Measurements from ENCODE around the gene PHLDB2. TPM values are rescaled to one million over a fixed set of nuclear protein-coding genes. Genes with fewer than 3 reads are reported as not detected.

PHLDB2 gene
- total RNA-seq, 1 donor from 2014 or later: 2.4 TPM

GRCh38 chr3:111921181-111921580 lies 62.1 kb downstream of the PHLDB2 start:
- intact Hi-C loops (cut with micrococcal nuclease): no loop called here

GRCh38 chr3:111923095-111923771 lies 64.2 kb downstream of the PHLDB2 start:
- intact Hi-C loops (cut with micrococcal nuclease): no loop called here

- intact Hi-C loops (cut with micrococcal nuclease): no loop called here
Measured at GRCh38 chr3:111923806-111924205, 64.7 kb downstream of the PHLDB2 start.

DNA sequence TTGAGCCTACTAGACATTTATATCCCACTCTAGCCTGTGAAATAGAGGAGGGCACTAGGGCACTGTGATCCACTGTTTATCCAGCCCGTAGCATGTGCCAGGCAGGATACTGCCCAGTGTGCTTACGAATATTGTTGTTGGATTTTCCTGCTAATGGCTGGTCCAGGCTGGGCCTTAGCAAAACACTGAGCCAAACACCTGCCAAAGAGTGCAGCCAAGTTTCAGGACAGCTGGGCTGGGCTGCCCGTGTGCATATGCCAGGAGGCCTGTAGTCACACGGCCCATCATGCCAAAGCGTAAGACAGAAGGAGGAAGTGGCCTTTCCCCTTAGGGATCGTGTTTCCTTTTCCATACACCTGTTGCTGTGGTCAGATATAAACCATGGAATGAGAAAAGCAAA lies 65.2 kb downstream of the PHLDB2 start:
- intact Hi-C loops (cut with micrococcal nuclease): no loop called here

GRCh38 chr3:111926266-111926676 lies 67.2 kb downstream of the PHLDB2 start:
- intact Hi-C loops (cut with micrococcal nuclease): no loop called here

GRCh38 chr3:111928613-111929012 lies 69.5 kb downstream of the PHLDB2 start:
- intact Hi-C loops (cut with micrococcal nuclease): no loop called here

DNA sequence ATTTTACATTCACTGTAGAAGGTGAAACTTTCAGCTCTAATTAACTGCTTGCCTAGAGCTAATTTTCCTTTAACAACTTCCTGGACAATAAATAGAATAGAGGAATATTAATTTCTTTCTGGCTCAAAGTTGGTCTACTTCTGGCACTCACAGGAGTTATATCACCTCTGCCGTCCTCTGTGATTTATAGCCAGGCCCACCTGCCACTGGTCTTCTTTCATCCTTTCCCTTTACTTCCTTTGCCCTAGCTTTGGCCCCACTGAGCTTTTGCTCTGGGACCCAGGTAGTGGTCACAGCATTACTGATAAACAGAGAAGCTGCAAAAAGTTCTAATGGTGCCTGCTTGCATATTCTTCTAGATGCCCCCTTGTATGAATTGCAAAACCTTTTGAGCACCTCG lies 70.4 kb downstream of the PHLDB2 start:
- intact Hi-C loops (cut with micrococcal nuclease): no loop called here

- intact Hi-C loops (cut with micrococcal nuclease): no loop called here
Measured at GRCh38 chr3:111932946-111933345, 73.9 kb downstream of the PHLDB2 start.

- intact Hi-C loops (cut with micrococcal nuclease): no loop called here
Measured at GRCh38 chr3:111936191-111936841, 77.3 kb downstream of the PHLDB2 start.

GRCh38 chr3:111936967-111937366 lies 77.9 kb downstream of the PHLDB2 start:
- intact Hi-C loops (cut with micrococcal nuclease): no loop called here

DNA sequence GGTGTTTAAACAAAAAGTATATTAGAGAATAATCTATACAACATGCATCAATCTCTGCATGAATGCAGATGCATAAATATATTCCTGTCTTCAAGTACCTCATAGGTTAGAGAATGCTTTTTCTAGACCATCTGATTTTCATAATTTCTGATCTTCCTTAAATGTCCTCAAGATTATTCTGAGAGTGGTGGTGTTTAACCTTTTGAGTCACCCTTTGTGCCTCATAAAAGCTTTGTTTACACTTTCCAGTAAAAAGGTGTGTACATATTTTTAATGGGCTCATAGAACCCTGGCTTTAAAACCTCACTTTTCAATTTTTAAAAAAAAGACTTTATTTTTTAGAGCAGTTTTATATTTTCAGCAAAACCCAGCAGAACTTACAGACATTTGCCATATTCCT lies 78.8 kb downstream of the PHLDB2 start:
- intact Hi-C loops (cut with micrococcal nuclease): no loop called here

- intact Hi-C loops (cut with micrococcal nuclease): no loop called here
Measured at GRCh38 chr3:111939873-111940272, 80.8 kb downstream of the PHLDB2 start.

GRCh38 chr3:111943533-111943932 lies 84.5 kb downstream of the PHLDB2 start:
- intact Hi-C loops (cut with micrococcal nuclease): no loop called here

DNA sequence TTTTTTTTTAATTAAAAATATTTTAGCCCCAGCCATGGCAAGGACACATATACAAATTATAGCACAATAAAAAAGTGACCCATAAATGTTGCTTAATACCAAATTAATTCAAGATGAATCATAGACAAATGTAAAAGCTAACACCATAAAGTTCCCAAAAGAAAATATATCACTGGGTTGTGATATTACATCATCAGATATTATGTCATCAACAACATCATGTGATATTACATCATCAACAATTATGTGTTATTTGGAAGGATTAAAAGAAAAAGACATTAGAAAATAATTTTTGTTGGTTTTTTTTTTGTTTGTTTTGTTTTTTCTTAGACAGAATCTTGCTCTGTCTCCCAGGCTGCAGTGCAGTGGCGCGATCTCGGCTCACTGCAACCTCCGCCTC lies 85.3 kb downstream of the PHLDB2 start:
- intact Hi-C loops (cut with micrococcal nuclease): no loop called here

GRCh38 chr3:111947231-111947630 lies 88.2 kb downstream of the PHLDB2 start:
- intact Hi-C loops (cut with micrococcal nuclease): no loop called here

GRCh38 chr3:111948786-111949185 lies 89.7 kb downstream of the PHLDB2 start:
- intact Hi-C loops (cut with micrococcal nuclease): no loop called here

DNA sequence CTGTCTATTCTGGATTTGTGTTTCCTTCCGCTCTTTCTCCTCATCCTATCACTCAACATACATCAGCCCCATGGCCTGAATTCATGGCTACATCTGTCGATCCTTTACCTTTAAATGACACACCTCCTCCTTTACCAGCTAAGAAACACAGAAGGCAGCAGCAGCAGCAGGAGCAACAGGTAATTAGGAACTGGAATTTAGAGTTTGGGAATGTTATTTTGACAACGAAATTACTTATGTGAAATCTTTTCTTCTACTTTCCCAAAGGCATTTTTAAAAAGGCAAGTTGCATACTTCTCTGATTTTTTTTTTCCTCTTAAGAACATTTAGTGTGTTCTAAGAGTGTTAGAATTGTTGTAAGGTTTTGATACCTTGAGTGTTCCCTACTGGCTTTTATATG lies 90.6 kb downstream of the PHLDB2 start:
- intact Hi-C loops (cut with micrococcal nuclease): no loop called here

DNA sequence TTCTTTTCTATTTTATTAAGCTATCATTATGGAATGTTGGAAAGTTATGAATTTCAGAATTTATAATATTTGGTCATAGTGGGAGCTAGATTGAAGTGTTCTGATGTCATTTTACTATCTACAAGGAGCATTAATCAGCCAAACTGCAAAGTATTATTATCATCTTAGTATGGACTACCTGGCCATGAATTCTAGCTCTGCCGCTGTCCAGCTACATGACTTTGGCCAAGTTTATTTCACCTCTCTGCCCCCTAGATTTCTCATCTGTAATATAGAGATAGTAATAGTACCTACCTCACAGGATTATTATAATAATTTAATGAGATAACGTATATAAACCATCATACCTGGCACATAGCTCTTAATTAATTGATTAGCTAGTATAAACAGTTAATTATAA lies 92.0 kb downstream of the PHLDB2 start:
- intact Hi-C loops (cut with micrococcal nuclease): no loop called here

GRCh38 chr3:111952086-111952485 lies 93.0 kb downstream of the PHLDB2 start:
- intact Hi-C loops (cut with micrococcal nuclease): no loop called here

DNA sequence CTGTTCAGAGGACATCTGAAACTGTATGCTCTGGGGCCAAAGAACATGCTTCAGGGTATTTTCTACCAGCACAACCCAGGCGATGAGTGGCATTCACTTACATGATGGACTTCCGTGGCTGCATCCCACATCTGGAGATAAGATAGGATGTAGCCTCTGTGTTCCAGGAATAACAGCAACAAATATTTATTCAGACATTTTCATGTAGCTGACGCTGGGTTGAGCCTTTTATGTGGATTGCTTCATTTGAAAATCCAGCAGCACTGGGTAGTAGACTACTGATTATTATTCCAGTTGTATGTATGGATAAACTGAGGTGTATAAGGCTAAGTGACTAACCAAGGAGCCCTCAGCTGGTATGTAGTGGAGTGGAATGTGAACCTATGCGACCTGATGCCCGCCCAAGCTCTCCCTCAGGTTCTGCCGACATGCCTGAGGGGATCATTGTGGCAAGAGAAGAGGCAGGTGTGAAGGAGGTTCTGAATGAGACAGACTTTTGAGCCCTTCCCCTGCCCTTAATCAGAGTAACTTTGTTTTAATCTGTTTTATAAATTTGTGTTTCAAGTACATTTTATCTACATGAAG lies 93.9 kb downstream of the PHLDB2 start:
- intact Hi-C loops (cut with micrococcal nuclease): no loop called here

DNA sequence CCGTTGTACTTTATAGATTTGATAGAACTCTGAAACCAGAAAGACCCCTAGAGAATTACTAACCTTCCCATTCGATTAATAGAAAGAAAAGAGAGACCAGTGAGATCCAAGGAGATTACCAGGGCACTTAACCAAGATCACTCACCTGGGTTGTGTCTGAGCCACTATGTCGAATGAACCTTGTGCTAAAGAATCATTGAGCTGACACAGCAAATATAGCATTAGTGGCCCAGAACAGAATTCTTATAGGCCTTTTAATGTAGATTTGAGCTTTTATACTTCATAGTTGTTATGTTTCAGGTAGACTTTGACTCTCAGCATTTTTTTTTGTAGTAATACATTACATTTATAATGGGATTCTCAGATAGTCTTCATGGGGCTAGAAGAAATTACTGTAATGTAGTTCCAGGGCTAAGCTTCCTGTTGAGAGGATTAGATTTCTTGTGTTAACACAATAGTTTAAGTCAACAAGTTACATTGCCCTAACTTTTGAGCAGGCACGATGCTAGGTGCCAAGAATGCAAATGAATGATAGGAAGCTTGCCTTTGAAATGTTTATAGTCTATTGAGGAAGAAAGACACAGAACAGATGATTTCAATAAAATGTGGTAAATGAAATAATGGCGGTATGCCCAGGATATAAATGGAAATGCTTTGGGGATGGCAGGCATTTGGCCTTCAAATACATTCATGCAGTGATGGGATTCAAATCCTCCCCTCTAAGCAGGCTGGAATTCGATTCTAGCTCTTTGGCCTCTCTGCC lies 95.3 kb downstream of the PHLDB2 start:
- intact Hi-C loops (cut with micrococcal nuclease): no loop called here

DNA sequence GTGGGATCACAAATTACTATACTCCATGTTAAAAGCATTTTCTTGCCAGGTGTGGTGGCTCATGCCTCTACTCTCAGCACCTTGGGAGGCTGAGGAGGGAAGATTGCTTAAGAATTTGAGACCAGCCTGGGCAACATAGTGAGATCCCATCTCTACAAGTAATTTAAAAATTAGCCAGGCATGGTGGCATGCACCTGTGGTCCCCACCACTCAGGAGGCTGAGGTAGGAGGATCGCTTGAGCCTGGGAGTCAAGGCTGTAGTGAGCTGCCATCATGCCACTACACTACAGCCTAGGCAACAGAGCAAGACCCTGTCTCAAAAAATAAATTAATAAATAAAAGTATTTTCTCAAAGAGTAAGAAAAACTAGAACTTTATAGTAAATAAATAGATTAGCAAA lies 96.8 kb downstream of the PHLDB2 start:
- intact Hi-C loops (cut with micrococcal nuclease): no loop called here

Data from T-helper 2 cell treated with Interferon-gamma antibody and Interleukin-4, amounts not matched to agents 100 ng/mL and 5 ng/mL, for 36 hours (primary cell).